HG02970 (cell line): ENCODE results near the gene LRRC36.
"Not testable (repeated sequence)": the region's sequence is repeated elsewhere in the genome, so short reads cannot be mapped to it uniquely, and the experiment has no call there.

Experiments used
- ATAC-seq: cut with Tn5 transposase; IDR thresholded peaks from one replicate; pipeline ENCODE4 v1.9.1; 2021; ENCODE audit warnings: mild to moderate bottlenecking, moderate library complexity, moderate number of reproducible peaks; ENCODE audit not compliant: unreplicated experiment, low FRiP score

The LRRC36 gene

DNA sequence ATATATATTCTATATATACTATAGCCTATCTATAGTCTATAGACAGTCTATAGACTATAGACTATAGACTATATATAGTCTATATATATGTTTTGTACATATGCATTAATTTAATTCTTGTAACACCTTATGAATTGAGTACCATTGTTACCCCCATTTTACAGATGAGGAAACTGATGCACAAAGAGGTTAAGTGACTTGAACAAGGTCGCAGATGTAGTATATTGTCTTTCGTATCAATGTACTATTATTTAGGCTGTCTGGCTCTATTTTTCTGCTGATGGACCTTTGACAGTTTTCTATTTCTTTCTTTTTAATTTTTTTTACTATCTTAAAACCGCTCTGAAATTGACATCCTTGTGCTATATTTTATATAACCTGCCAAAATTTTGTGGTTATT, 14.6 kb downstream of the LRRC36 start:
- no peak for ATAC-seq

DNA sequence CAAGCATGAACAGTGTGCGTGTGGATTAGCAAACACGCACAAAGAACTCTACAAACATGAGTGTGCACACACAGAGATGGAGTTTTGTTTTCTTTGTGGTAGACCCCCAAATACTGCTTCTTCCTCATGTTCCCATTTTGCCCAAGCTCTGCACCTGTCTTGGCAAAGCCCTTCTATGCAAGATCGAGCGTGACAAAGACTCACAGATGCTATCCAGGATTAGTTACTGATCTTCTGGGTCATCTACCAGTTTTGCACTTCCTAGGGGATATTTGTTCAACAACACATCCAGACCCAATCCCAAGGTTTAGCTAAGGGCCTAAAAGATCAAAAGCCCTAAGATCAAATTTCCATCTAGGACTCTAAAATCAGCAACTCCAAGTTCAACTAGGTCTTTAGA, 16.0 kb downstream of the LRRC36 start:
- ATAC-seq: no peak

DNA sequence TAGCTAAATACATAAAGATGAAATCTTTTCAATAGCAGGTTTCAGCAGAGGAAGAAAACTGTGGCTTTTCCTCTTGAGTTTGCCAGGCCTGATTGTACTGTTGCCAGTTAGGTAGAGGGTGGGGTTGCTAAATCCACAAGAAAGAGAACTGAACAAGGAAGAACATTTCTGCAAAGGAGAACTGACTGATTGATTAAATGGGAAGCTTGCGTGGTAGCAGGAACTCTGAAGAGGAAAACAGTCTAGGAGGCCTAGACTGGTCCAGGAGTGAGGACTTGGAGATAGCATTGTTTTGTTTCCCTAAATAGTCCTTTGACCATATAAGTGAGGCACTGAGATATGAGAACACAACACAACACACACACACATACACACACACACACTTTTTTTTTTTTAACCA, 18.8 kb downstream of the LRRC36 start:
- ATAC-seq: no peak

DNA sequence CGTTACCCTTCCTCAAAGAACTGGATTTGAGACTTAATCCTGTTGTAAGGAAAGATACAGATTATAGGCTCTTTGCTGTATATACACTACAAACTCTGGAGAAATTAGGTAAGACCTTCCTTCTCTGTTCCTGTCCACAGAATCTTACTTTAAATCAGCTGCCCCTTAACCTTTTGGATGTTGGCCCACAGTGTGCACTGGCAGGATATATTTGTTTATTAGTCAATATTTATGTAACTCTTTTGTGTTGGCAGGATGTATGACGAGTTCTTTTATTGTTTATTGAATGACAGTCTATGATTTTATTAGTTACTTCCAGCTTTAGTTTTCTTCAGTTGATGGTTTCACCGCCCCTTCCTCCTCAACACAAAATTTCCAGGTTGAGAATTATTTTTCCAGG, 19.7 kb downstream of the LRRC36 start:
- ATAC-seq: no peak

DNA sequence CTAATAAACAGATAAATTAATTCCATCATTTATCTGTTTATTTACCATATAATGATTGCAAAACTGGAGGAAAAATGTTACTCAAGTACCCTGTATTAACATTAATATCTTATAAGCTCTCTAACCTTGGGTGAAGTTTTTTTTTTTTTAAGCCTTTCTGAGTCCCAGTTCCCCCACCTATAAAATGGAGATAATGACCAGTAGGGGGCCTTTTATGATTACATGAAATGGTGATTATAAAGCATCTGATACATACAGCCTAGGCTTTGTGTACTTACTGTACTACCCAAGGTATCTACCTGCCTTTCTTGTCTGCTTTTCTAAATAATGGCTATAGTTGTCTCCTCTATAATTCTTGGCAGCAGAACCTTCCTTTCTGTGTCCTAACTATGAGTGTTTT, 22.6 kb downstream of the LRRC36 start:
- ATAC-seq: no peak

DNA sequence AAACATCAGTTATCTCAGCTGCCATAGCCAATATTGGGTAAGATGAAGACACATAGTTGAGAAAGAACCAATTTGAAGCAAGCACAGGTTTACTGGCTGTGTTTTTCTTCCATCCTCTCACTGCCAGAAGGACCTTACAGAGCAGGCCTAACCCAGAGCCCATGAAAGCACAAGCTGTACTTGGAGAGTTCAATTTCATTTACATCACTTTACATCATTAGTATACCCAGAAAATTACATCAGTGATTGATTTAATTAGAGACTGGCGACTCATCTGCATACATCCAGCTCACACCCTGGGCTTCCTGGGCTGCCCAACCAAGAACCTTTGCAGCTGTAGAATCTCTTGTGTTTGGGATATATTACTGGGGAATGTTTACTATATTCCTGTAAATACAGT, 23.7 kb downstream of the LRRC36 start:
- no peak for ATAC-seq

DNA sequence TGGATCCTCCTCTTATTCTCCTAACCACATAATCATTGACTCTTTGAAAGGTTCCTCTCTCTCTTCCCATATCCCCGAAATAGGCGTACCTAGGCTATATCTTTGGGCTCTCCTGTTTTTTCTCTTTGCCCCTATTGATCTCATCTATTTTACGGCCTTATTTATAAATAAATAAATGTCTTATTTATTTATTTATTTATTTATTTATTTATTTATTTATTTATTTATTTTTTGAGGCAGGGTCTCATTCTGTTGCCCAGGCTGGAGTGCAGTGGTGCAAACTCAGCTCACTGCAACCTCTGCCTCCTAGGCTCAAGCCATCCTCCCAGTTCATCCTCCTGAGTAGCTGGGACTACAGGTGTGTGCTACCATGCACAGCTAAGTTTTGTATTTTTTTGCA, 25.8 kb downstream of the LRRC36 start:
- ATAC-seq: not testable (repeated sequence)

DNA sequence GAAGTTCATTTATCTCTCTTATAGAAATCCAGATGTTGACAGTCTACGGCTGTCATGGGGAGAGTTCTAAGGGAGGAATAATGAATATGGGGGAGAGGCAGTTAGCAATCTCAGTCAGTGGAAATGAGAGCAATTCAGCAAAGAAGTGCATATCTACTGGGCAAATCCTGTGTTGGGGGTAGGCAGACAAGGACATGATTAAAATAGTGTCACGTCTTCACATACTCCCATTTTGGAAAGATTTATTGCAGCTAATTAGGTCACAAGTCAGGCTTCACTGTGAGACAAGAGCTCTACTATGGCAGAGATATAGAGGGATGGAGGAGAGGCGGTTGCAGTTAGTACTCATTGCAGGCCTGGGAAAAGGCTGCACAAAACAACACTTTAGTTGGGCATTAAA, 29.8 kb downstream of the LRRC36 start:
- no peak for ATAC-seq

DNA sequence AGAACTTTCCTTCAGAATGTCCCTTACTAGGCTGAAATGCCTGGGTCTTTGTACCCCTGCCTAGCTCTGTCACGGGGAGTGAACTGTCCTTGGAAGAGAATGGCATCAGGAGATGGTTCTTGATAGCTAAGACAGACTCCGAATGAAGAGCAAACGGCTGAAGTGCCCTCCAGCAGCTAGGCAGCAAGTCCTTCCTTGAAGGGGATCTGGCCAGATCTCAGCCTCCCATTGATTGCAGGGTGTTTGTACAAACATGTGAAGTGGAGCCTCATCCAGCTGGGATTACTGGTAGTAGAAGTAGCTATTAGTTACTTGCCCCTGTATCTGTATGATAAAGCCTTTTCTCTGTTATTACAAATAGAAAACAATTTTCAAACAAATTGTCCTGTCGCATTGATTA, 30.9 kb downstream of the LRRC36 start:
- no peak for ATAC-seq

DNA sequence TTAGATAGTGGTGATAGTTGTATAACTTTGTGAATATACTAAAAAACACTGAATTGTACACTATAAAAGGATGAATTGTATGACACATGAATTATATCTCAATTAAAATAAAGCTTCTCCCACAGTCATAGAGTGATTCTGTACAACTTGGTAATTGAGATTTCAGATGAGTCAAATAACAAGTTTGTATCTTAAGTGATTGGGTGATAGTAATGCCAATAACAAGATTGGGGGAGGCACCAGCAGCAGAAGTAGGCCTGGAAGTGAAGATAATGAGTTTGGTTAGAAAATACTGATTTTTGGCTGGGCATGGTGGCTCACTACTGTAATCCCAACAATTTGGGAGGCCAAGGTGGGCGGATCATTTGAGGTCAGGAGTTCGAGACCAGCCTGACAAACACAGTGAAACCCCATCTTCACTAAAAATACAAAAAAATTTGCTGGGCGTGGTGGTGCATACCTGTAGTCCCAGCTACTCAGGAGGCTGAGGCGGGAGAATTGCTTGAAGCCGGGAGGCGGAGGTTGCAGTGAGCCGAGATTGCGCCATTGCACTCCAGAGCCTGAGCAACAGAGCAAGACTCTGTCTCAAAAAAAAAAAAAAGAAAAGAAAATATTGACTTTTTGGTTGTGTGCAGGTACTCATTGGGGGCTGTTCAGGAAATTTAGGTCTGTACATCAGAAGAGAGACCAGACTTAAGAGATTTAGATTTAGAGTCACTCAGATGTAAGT, 33.1 kb downstream of the LRRC36 start:
- ATAC-seq: not testable (repeated sequence)

DNA sequence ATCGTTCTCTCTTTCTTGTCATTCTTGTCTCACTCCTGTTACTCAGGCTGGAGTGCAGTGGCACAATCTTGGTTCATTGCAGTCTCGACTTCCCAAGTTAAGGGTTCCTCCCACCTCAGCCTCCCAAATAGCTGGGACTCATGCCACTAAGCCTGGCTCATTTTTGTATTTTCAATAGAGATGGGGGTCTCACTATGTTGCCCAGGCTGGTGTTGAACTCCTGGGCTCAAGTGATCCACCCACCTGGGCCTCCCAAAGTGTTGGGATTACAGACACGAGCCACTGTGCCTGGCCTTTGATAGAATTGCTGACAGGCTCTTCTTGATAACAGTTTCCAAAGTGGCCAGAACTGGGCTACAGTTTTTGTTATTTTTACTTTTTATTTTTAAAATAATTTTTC, 34.4 kb downstream of the LRRC36 start:
- no peak for ATAC-seq

DNA sequence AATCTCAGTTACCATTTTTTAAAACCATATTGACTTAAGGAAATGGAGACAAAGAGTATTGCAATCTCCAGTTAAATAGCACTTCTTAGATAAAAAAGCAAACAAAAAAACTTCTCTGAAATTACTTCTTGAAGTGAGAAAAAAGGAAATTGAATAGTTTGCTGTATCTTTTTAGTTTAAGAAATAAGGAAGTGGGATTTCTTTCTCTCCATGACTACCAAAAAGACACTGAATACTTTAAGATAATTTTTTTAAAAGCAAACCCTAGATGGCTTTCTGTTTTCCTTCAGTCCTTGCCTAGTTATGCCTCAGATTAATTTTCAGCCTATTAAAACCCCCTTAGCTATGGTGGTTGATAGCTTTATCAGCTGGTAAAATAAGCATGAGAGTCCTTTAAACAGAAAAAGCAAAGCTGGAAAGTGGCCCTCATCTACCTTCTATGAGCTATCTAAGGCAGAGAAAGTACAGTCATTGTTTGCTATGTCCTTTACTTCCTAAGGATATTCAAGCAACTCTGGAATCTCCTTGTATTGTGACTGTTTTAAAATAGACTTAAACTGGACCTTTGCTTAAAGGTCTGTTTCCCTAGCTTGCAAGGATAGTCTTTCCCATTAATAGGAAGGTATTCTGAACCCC, 38.1 kb downstream of the LRRC36 start:
- no peak for ATAC-seq

DNA sequence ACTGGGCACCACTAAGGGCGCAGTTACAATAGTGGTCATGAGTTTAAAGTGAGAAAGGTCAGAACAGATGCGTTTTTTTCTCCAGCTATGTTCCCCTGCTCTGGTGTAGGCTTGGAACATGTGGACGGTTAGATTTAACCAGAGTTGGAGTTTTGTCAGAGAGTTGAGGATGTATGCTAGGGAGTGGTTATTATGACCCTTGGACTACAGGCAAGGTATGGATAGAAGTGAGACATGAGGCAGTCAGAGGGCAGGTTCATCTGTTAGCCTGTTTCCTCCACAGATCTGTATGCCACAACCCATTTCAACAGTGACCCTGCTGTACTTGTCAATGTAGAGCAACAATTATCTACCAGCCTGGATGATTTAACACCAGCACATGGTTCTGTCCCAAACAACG, 44.0 kb downstream of the LRRC36 start:
- no peak for ATAC-seq

DNA sequence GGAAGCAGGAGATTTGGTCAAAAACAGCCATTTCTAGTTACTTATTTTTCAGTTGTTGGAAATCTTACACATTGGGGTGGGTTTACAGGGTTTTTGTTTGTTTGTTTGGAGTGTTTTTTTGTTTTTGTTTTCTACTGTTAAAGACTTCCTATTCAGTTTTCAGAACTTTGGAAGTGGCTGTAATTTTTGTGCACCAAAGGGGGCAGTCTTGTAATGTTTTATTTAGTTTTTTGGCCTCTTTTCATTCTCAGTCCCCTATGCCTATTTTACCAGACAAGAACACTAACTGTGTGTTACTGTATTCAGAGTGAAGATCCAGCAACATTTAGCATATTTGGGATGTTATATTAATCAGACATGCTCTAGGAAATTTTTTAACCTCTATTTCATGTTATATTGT, 46.0 kb downstream of the LRRC36 start:
- ATAC-seq: no peak

DNA sequence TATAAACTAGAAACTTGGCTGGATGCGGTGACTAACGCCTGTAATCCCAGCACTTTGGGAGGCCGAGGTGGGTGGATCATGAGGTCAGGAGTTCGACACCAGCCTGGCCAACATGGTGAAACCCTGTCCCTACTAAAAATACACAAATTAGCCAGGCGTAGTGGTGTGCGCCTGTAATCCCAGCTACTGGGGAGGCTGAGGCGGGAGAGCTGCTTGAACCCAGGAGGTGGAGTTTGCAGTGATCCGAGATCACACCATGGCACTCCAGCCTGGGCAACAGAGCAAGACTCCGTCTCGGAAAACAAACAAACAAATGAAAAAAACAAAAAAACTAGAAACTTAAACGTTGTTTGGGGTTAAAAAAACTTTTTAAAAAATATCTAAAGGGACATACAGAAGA, 49.4 kb downstream of the LRRC36 start:
- not testable (repeated sequence) for ATAC-seq

DNA sequence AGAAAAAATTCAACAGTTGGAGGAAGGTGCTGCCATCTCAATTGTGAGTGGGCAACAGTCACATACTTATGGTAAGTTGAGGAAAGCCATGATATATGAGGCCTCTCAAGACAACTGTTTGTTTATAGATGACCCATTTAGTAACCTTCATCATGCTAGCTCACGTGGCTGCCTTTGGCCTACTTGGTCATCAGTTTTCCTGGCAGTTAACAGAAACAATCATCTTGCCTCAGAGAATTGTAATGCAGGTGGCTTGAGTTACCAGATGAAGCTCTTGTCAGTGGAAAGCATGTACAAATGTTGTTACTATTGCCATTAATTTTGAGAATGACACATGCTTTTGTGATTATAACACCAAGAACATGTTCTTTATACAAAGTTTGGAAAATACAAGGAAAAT, 52.0 kb downstream of the LRRC36 start:
- no peak for ATAC-seq

DNA sequence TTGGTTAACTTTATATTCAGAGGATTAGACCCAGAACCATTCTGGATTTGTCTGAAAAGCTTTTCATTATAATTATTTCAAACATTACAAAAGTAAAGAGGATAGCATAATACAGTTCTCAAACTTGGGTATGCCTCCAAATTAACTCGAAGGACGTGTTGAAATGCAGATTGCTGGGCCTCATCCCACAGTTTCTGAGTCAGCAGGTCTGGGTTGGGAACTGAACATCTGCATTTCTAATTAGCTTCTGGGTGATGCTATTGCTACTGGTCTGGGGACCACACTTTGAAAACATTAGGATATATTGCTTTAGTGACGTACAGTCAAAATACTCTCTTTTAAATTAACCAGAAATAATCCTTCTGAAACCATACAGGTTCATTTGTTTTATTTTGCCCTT, 56.7 kb downstream of the LRRC36 start:
- ATAC-seq: no peak

DNA sequence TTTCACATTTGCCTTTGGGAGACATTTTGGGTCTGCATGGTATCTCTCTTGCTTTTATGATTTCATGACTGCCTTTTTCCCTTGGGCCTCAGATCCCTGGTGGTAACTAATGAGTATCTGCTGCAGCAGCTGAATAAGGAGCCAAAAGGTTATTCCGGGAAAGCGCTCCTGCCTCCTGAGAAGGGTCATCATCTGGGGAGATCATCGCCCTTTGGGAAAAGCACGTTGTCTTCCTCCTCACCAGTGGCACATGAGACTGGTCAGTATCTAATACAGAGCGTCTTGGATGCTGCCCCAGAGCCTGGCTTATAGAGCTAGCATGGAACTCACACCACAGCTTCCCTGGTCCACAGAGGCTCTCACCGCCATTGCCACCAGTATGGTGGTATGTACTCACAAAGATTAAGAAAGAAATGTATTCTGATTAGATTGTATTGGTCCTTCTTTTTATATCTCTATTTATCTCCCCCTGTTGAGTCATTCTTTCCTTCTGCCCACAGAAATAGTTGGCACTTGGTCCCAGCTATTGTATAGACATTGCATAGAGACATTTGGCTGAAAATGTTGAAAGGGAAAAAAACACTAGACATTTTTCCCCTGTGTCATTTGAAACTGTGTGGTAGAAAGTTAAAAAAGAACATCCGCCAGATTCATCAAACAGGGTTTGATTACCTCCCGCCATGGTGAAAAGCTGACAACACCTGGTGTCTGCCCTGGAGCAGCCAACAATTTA, 58.3 kb downstream of the LRRC36 start:
- ATAC-seq: no peak

DNA sequence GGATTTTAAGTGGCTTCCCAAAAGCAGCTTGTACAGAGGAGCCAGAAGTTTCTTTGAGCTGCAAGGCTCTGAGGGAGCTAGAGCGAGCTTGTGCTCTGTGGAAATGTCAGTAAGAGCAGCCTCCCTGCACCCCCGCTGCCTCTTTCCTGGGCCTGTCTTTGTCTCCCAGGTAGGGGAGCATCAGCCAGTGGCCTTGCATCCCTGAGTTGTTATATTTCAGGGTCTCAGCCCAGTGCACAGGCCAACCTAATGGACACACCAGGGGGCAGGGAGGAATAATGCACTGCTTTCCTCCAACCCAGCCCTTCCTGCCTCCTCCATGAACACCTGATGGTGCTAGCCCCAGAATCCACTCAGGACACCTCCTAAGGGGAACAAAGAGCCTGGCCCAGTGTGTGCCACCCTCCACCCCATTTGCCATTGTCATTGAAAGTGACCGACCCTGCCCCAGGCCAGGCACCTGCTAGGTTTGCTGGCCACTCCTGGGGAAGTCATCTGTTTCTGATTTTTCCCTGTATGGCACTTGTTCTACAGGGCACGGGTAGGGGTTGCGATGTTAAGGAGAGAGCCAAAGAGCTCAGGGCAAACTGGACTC, 60.3 kb downstream of the LRRC36 start:
- no peak for ATAC-seq

DNA sequence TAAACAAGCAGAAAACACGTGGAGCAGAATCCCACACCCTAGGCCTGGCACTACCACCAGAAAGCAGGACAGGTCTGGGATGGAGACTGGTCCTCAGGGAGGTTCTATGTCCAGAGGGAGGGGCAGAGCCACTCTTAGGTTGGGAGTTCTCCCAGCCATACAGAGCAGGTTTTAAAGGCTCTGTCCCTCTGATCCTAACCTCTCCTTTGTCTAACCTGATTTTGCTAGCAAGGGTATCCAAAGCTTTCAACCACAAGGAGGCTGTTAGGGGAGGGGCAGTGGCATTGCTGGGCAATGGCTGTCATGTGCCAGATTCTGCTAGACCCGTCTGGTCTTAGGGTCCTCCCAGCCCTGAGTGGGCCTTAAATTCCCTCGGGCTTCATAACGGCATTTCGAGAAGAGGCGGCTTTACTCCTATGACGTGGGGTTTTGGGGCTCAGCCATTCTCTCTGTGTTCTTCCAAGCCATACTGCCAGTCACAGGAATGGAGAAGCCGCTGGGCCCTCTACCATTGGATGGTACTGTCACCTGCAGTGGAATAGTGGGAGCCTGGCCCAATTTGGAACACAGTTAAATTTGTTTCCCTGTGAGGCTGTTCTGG, 61.0 kb downstream of the LRRC36 start:
- no peak for ATAC-seq

DNA sequence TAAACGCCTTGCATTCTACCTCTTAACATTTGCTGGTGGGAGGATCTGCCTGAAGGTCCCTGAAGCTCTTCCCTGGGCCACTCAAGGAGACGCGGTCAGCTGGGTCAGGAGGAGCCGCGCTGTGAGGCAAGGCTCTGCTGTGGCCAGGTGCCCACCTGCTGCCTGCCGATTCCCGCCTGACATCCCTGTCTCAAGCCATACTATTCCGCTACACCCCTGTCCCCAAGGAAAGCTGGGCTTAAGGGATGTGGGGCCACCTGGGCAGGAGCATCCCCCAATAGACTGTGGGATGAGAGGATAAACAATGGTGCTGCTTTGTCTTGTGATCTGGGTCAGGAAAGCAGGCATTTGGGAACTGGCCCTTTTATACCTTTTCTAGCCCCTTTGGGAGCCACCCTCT, 61.6 kb downstream of the LRRC36 start:
- ATAC-seq: no peak
